ENCODE measurements around the gene SPRED3. TPM values are rescaled to one million over a fixed set of nuclear protein-coding genes. Genes with fewer than 3 reads are reported as not detected.

The SPRED3 gene, protein sequence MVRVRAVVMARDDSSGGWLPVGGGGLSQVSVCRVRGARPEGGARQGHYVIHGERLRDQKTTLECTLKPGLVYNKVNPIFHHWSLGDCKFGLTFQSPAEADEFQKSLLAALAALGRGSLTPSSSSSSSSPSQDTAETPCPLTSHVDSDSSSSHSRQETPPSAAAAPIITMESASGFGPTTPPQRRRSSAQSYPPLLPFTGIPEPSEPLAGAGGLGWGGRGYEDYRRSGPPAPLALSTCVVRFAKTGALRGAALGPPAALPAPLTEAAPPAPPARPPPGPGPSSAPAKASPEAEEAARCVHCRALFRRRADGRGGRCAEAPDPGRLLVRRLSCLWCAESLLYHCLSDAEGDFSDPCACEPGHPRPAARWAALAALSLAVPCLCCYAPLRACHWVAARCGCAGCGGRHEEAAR
- 0.66 and 2.9 TPM in 2 replicates for total RNA-seq

DNA sequence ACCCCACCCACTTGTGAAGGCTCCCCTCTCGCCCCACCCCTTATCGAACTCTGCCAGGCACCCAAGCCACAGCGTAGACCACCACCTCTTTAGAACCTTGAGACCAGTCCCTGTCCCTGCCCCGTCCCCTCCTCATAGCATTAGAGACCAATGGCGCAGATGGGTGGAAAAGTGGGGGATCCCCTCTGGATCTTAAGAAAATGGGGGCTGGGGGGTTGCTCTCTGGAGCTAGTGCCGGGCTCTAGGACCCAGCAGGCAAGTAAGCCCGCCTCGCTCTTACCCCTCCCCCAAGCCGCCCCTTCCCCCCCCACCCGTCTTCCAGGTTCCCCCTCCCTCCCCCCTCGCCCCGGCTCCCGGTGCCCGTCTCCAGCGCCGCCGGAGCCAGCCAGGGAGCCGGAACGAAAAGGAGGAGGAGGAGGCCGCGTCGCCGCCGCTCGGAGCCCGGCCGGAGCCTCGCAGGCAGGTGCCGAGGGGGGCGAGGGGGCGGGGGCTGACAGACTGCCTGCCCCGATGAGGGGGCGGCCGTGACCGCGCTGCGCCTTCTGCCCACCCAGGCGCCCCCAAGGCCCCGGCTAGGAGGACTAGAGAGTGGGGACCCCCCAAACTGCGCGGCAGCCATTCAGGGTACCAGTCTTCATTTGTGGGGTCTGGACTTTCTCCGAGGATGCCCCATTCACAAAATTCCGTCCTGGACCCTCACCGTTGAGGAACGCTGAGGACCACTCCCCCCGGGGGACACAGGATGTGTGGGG lies at the start of gene SPRED3:
Gene SPRED3, plus strand, starts transcription at position 349 of the 752 bp plus-strand sequence. CDS start 1,606 bp downstream, outside the sequence.

DNA sequence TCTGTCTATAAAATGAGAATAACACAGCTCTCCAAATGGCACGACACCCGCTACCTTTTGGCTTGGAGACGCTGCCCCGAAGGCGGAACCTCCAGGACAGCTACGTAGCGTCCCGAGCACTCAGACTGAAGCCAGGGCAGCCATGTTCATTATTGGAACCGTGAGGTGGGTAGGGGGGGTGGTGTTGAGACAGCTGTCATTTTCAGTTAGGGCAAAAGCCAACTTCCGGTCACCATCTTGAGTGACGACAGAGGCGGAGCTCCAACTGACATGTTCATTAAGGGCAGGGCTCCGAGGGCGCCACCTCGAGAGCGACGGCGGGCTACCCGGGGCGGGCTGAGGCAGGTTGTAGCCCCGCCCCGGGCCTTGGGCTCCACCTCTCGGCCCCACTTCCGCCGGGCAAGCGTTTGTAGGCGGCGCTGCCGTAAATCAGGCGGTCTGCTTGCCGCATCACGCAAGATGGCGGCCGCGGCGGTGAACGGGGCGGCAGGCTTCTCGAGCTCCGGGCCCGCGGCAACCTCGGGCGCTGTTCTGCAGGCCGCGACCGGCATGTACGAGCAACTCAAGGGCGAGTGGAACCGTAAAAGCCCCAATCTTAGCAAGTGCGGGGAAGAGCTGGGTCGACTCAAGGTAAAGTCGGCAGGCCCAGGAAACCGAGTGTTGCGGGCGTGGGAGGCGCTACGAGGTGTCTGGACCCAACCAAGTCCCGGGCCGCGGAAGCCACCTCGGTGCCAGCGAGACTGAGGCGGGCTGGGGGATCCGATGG lies 14.0 kb upstream of the SPRED3 start, which contains the start of gene PSMD8:
Gene PSMD8, plus strand, starts transcription at position 240 of the 766 bp plus-strand sequence. Its CDS starts 31 bp downstream, at position 271.

DNA sequence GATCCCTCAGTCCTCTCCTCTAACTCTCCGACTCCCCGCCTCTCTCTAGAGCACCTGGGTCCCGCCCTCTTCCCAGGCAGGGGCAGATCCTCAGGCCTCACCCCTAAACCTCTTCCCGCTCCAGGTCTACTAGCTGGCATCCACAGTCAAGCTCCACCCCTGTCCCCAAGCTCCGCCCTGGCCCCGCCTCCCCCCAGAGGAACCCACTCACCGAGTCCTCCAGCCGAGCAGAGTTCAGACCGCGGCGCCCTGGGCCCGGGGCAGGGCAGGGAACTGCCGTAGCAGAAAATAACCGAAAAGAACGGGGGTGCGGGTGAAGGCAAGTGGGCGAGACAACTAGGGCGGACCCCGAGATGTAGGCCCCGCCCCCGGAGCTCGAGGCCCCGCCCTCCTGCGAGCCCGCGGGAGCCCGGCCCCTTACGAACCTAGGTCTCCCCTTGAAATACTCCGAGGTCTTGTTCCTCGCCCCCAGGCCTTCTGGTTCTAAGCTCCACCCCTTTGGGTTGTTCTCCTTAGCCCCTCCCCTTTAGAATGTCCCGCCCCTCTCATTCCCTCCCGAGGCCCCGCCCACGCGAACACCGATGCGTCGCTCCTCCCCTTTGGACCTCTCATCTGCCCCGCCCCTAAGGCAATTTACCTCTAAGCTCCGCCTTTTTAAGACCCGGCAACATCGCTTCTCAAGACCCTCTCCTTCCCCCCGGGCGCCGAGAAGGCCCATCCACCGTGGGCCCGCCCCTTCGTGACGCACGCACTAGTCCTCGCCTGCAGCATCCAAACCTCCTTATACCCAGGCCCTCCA lies 748 bp upstream of the SPRED3 start, which contains the start of gene GGN:
Gene GGN, minus strand, starts transcription at position 485 of the 799 bp plus-strand sequence. CDS start 773 bp downstream, outside the sequence.

DNA sequence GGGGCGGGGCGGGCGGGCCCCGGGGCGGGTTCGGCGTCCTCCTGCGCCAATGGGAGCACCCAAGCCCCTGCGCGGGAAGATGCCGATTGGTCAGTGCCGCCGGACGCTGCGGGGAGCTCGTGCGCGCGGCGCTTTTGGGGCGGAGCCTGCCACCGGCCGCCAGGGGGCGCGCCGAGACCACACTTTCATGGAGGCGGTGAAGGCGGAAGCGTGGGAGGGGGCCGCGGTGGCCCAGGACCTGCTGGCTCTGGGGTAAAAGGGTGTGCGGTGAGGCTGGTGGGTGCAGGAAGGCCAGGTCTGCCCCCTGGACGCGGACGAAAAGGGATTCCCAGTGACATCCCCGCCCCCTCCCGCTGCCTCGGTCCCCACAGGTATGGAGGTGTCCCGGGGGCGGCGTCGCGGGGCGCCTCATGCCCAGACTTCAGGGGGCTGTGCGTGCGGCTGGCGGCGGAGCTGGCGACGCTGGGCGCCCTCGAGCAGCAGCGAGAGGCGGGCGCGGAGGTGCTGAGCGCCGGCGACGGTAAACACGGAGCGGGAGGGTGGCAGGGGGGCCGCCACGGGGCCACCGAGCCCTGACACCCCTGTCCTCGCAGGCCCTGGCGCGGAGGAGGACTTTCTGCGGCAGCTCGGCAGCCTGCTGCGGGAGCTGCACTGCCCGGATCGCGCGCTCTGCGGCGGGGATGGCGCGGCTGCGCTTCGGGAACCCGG lies 14.6 kb downstream of the SPRED3 start, which contains the start of gene FAM98C:
Gene FAM98C, plus strand, starts transcription at position 127 of the 708 bp plus-strand sequence. Its CDS starts 61 bp downstream, at position 188.

DNA sequence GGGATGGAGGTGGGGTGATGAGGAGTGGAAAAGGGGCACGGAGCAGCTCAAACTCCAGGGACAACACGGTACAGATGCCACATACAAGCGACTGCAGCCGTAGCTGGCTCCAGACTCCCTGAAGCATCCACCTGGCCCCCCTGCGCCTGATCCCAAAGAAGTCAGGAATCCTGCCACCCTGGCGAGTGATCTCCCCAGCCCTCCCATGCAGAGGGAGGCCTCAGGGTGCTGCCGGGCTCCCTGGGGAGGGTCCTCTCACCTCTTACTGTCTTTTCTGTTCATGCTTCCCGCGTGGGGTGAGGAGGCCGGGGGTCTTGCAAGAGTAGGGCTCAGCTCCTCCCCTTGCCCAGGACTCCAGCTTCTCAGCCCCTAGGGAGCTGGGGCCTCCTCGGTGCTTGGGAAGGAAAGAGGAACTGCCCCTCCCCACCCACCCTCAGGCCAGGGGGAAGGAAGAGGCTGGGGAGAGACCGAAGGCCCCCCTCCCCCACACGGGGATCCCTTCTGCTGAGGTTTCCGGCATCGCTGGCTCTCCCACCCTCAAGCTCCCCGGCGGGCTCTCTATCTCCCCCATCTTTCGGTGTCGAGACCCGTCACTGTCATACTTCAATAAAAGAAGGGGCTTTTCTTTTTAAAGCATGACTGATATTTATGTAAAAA lies 37.4 kb downstream of the SPRED3 start, which contains the start of gene RASGRP4:
Gene RASGRP4, minus strand, starts transcription at position 410 of the 657 bp plus-strand sequence. Its CDS starts 128 bp downstream, at position 282.

DNA sequence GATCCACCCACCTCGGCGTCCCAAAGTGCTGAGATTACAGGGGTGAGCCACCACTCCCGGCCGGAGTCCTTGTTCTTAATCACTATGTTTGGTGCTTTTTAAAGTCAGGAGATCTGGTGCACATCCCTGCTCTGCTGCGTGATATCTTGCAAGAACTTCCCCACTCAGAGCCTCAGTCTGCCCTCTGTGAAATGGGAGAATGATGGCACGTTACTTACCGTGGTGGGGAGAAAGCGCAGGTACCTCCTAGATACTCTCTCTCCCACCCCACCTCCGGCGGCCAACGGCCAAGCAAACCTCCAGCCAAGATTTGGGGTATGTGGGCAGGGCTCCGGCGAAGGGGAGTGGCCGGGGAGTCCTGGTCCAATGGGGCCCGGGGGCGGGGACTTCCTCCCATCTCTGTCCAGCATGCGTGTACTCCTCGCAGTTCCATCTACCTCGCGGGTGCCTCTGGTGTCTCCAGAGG lies 44.8 kb downstream of the SPRED3 start, which contains the start of gene RYR1:
Gene RYR1, plus strand, starts transcription at position 424 of the 466 bp plus-strand sequence. CDS start 139 bp downstream, outside the sequence.

Other genes with a start within 250 kb of the SPRED3 start
- gene DPF1, start 164.5 kb upstream of the SPRED3 start, total RNA-seq, result 1.3 and 2.2 TPM in 2 replicates
- 0.15 and 0.99 TPM in 2 replicates for gene PPP1R14A, start 132.3 kb upstream of the SPRED3 start, total RNA-seq
- 1.8 and 3.1 TPM in 2 replicates for gene SPINT2, start 124.1 kb upstream of the SPRED3 start, total RNA-seq
- not detected in 2 replicates for gene C19orf33, start 84.4 kb upstream of the SPRED3 start, total RNA-seq
- gene YIF1B, start 72.8 kb upstream of the SPRED3 start, total RNA-seq, result 67.3 and 73.1 TPM in 2 replicates
- 1.5 and 3.6 TPM in 2 replicates for gene KCNK6, start 68.9 kb upstream of the SPRED3 start, total RNA-seq
- gene CATSPERG, start 52.9 kb upstream of the SPRED3 start, total RNA-seq, result 0.44 and 2.0 TPM in 2 replicates
- 302 and 326 TPM in 2 replicates for gene PSMD8, start 14.1 kb upstream of the SPRED3 start, total RNA-seq
- gene GGN, start 663 bp upstream of the SPRED3 start, total RNA-seq, result 0.29 and 1.2 TPM in 2 replicates
- gene FAM98C, start 14.4 kb downstream of the SPRED3 start, total RNA-seq, result 11.9 and 12.6 TPM in 2 replicates
- not detected in 2 replicates for gene RASGRP4, start 37.5 kb downstream of the SPRED3 start, total RNA-seq
- gene RYR1, start 45.0 kb downstream of the SPRED3 start, total RNA-seq, result under 0.01 TPM in 2 replicates
- 0.33 and 0.58 TPM in 2 replicates for gene MAP4K1, start 229.3 kb downstream of the SPRED3 start, total RNA-seq
- 329 and 465 TPM in 2 replicates for gene EIF3K, start 230.5 kb downstream of the SPRED3 start, total RNA-seq